ENCODE results near the gene PGAP1. TPM values are rescaled to one million over a fixed set of nuclear protein-coding genes. Genes with fewer than 3 reads are reported as not detected.

Gene PGAP1
- polyA plus RNA-seq, 3 donors, result 0.10 to 0.81 (median 0.33) TPM

DNA sequence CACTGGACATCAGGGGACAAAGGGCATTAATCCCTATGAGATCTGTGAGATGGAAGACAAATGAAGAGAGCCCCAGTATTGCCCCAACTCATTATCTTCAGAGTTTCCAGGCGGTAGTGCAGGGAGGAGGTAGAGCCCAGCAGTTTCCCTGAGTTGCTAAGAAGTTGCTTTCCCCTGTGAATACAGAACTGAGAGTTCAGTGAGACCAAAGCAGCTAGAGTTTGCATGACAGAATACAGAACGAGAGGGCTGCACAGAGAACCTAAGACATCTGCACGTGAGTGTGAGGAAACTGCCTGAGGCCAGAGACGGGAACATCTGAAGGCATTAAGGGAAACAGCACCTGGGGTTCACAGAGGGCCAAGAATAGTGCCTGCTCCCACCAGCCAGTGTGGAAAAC, 18.1 kb upstream of the PGAP1 start:
- 44% methylated on average over 3 of the region's 4 CpGs for WGBS (ENCODE audit: insufficient coverage)
- no peaks in the 10 kb centered on the region for H3K4me1 ChIP-seq (ENCODE audit: control insufficient read depth in 1 of 2, insufficient read depth in 2 of 2, low read length in 2 of 2)
- H3K9me3 ChIP-seq (replicated peaks in 1 of 2; ENCODE audit: control insufficient read depth in 1 of 2, insufficient read depth in 1 of 2, low read length in 2 of 2), result no peaks in the 10 kb centered on the region
- Mint-ChIP-seq H3K27me3 (ENCODE audit: low read depth in 3 of 3) (no peaks in the 10 kb centered on the region), H3K4me3 (no peak overlapping the region), H3K9me3 (peaks cover 0 to 5% (median 0%) of the 10 kb centered on the region in 7 donors), H3K27ac (no peak overlapping the region), H3K4me1 (no peaks in the 10 kb centered on the region), H3K36me3 (no peaks in the 10 kb centered on the region)
- no peaks in the 10 kb centered on the region for H3K36me3 ChIP-seq (replicated peaks in 1 of 2; ENCODE audit: control insufficient read depth in 1 of 2, insufficient read depth in 2 of 2, low read length in 2 of 2)
- H3K27ac ChIP-seq (ENCODE audit: low read depth in 1 of 2, low read length in 2 of 2), result no peak overlapping the region
- H3K9ac ChIP-seq (ENCODE audit: insufficient read depth, low read length, poor library complexity, severe bottlenecking), result no peak overlapping the region
- H2AFZ ChIP-seq (ENCODE audit: insufficient read depth, low read depth, low read length, poor library complexity, severe bottlenecking), result no peak overlapping the region
- H3K79me2 ChIP-seq (ENCODE audit: insufficient read depth, low read length), result no peaks in the 10 kb centered on the region
- no peaks in the 10 kb centered on the region for H3K27me3 ChIP-seq (ENCODE audit: control insufficient read depth in 2 of 2, insufficient read depth in 2 of 2, low read length in 2 of 2)
- intact Hi-C loops (cut with micrococcal nuclease), result no loop called here
- H3K4me2 ChIP-seq (replicated peaks; ENCODE audit: extremely low read depth, low read length, poor library complexity, severe bottlenecking), result no peak overlapping the region
- no peaks in the 10 kb centered on the region for H4K20me1 ChIP-seq (ENCODE audit: insufficient read depth, low read length)
- TF ChIP-seq, protein P1, sequence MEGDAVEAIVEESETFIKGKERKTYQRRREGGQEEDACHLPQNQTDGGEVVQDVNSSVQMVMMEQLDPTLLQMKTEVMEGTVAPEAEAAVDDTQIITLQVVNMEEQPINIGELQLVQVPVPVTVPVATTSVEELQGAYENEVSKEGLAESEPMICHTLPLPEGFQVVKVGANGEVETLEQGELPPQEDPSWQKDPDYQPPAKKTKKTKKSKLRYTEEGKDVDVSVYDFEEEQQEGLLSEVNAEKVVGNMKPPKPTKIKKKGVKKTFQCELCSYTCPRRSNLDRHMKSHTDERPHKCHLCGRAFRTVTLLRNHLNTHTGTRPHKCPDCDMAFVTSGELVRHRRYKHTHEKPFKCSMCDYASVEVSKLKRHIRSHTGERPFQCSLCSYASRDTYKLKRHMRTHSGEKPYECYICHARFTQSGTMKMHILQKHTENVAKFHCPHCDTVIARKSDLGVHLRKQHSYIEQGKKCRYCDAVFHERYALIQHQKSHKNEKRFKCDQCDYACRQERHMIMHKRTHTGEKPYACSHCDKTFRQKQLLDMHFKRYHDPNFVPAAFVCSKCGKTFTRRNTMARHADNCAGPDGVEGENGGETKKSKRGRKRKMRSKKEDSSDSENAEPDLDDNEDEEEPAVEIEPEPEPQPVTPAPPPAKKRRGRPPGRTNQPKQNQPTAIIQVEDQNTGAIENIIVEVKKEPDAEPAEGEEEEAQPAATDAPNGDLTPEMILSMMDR (IDR thresholded peaks at IDR 0.05), result no peak
- no peak for DNase-seq
- no peak overlapping the region for H3K4me3 ChIP-seq (replicated peaks in 1 of 3; ENCODE audit: low read depth in 2 of 3, low read length in 3 of 3)

GRCh38 chr2:196941398-196942078, 15.0 kb upstream of the PGAP1 start:
- Histone ChIP-seq H4K20me1 (ENCODE audit: insufficient read depth, low read length) (no peaks in the 10 kb centered on the region), H3K9ac (ENCODE audit: insufficient read depth, low read length, poor library complexity, severe bottlenecking) (no peak overlapping the region), H3K9me3 (replicated peaks in 1 of 2; ENCODE audit: control insufficient read depth in 1 of 2, insufficient read depth in 1 of 2, low read length in 2 of 2) (no peaks in the 10 kb centered on the region), H3K27ac (ENCODE audit: low read depth in 1 of 2, low read length in 2 of 2) (no peak overlapping the region), H3K4me3 (replicated peaks in 1 of 3; ENCODE audit: low read depth in 2 of 3, low read length in 3 of 3) (no peak overlapping the region), H3K36me3 (replicated peaks in 1 of 2; ENCODE audit: control insufficient read depth in 1 of 2, insufficient read depth in 2 of 2, low read length in 2 of 2) (no peaks in the 10 kb centered on the region), H3K79me2 (ENCODE audit: insufficient read depth, low read length) (no peaks in the 10 kb centered on the region), H3K4me2 (replicated peaks; ENCODE audit: extremely low read depth, low read length, poor library complexity, severe bottlenecking) (no peak overlapping the region), H3K27me3 (ENCODE audit: control insufficient read depth in 2 of 2, insufficient read depth in 2 of 2, low read length in 2 of 2) (no peaks in the 10 kb centered on the region), H3K4me1 (ENCODE audit: control insufficient read depth in 1 of 2, insufficient read depth in 2 of 2, low read length in 2 of 2) (no peaks in the 10 kb centered on the region), H2AFZ (ENCODE audit: insufficient read depth, low read depth, low read length, poor library complexity, severe bottlenecking) (no peak overlapping the region)
- no peaks in the 10 kb centered on the region for H3K36me3 Mint-ChIP-seq
- TF ChIP-seq, protein P1 (IDR thresholded peaks at IDR 0.05), result no peak
- peaks cover 0 to 2% (median 0%) of the 10 kb centered on the region in 7 donors for H3K9me3 Mint-ChIP-seq
- WGBS (ENCODE audit: insufficient coverage), result 100% methylated on average over 2 of the region's 4 CpGs
- peaks cover 0 to 2% (median 0%) of the 10 kb centered on the region in 3 donors for H3K27me3 Mint-ChIP-seq (ENCODE audit: low read depth in 3 of 3)
- H3K4me1 Mint-ChIP-seq, result no peaks in the 10 kb centered on the region
- intact Hi-C loops (cut with micrococcal nuclease), result no loop called here
- no peak overlapping the region for H3K4me3 Mint-ChIP-seq
- no peak overlapping the region for H3K27ac Mint-ChIP-seq
- no peak for DNase-seq
